NCI-H526 (cell line): ENCODE data around the gene YWHAE.
A peak's percentile ranks its signal among the peaks of the same experiment; 100 is the strongest.
"Not testable (repeated sequence)": the region's sequence is repeated elsewhere in the genome, so short reads cannot be mapped to it uniquely, and the experiment has no call there.

ENCODE experiments used
- DNase-seq, 2 experiments: peaks; one replicate each; lab custom pipeline; 2025; lab: John Stamatoyannopoulos, UW

YWHAE gene

GRCh38 chr17:1373707-1374237, 26.2 kb downstream of the YWHAE start:
- no peak for DNase-seq

- DNase-seq, result no peak
These were observed 27.4 kb downstream of the YWHAE start for GRCh38 chr17:1372618-1373017.

DNA sequence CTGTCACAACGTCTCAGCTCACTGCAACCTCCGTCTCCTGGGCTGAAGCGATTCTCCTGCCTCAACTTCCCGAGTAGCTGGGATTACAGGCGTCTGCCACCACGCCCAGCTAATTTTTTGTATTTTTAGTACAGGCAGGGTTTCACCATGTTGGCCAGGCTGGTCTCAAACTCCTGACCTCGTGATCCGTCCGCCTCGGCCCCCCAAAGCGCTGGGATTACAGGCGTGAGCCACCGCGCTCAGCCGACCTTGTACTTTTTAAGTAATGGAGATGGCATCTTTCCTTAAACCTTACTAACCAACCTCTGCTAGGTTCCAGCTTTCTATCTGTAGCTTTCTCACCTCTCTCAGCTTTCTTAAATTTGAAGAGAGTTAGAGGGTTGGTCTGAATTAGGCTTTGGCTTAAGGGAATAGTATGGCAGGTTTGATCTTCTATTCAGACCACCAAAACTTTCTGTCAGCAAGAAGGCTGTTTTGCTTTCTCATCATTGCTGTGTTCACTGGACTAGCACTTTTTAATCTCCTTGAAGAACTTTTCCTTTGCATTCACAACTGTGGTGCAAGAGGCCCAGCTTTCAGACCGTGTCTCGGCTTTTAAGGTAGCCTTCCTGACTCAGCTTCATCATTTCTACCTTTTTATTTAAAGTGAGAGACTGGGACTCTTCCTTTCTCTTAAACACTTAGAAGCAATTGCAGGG, 28.0 kb downstream of the YWHAE start:
- no peak for DNase-seq

DNA sequence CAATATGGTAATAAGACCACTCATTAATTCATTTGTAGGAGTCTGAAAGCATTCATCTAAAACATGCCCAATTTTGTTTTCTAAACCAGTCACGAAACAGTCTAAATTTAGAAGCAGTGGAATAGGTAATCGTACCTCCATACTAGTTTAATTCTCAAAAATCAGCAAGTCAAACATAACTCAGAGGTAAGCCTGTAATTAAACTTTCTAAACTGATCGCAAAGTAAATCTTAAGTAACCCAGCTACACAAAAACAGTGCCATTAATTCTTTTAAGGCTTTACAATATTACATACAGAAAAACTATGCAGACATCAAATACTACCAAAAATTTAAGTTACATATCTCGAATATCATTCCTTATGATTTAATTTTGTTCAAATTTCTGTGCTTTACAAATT, 31.4 kb downstream of the YWHAE start:
- DNase-seq, result no peak

GRCh38 chr17:1367351-1367745, 32.7 kb downstream of the YWHAE start:
- no peak for DNase-seq

DNA sequence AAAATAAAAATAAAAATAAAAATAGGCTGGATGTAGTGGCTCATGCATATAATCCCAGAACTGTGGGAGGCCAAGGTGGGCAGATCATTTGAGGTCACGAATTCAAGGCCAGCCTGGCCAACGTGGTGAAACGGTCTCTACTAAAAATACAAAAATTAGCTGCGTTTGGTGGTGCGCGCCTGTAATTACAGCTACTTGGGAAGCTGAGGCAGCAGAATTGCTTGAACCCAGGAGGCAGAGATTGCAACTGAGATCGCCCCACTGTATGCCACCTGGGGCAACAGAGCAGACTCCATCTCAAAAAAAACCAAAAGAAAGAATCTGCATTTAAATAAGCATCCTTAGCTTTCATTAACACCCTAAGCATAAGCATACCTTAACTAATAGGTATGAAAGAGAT, 33.8 kb downstream of the YWHAE start:
- no peak for DNase-seq

GRCh38 chr17:1365445-1366039, 34.5 kb downstream of the YWHAE start:
- DNase-seq, result peak; percentile 61 to 70

GRCh38 chr17:1362964-1363363, 37.1 kb downstream of the YWHAE start:
- DNase-seq, result no peak

DNA sequence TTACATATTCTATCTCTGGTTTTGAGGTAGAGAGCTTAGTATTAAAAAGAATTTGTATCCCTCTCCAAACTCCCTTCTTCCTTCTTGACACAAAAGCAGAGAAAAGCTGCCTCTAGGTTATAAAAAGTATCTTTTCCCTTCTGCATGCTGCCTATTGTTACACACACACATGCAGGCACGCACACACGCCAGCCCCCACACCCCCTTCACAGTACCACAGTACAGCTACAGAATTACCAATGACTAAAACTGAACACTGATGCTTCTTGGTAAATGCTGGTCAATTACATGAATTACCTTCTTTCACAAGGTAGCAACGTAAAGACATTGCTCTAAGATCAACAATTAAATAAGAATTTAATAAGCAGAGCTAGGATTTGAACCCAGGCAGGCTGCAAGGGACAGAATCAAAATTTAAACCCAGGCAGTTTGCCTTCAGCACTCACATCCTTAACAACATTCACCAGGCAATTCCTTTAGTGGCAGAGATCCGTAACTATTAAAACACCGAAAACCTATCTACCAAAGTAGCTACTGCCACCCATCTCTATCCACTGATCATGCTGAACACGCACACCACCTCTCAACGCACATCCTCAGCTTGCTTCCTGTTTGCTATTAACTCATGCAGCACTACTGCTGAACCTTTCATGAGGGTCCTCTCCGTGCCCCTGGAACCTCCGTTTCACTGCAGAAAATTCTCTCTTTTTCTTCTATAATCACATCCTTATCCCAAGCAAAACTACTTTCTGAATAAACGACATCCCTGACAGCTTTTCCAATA, 37.8 kb downstream of the YWHAE start:
- DNase-seq, result no peak

DNA sequence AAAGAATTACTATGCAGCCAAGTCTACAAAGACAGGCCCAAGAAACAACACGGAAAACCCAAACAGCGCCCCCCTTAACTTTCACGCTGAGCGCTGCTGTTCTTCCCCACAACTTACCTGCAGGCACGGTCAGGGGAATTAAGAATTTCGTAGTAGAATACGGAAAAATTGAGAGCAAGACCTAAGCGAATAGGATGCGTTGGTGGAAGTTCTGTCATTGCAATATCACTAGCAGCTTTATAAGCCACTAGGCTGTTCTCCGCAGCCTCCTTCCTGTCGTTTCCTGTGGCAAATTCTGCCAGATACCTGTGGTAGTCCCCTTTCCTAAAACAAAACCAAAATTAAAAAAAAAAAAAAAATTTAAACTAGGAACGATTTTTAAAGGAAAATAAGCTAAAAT, 39.0 kb downstream of the YWHAE start:
- no peak for DNase-seq

- not testable (repeated sequence) for DNase-seq
These were observed 39.7 kb downstream of the YWHAE start for GRCh38 chr17:1360315-1360714.

DNA sequence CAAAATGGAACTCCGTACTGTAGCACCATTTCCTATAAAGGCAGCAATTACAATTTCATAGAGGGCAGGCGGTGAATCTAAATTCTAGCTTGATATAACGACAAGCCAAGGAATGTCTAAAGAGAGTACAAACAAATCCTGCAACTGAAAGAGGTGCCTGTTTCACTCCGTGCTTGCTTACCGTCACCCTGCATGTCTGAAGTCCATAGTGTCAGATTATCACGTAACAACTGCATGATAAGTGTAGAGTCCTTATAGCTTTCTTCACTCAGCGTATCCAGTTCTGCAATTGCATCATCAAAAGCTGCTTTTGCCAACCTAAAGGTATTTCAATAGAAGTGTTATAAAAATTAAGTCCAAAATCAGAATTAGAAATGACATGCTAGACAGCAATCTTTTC, 46.0 kb downstream of the YWHAE start:
- DNase-seq, result no peak

DNA sequence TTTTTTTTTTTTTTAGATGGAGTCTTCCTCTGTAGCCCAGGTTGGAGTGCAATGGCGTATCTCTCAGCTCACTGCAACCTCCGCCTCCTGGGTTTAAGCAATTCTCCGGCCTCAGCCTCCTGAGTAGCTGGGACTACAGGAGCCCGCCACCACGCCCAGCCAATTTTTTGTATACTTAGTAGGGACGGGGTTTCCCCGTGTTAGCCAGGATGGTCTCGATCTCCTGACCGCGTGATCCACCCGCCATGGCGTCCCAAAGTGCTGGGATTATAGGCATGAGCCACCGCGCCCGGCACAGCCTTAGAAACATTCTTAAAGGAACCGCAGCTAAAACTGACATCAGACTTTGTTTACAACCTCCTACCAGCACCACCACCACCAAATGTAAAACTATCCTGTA, 47.5 kb downstream of the YWHAE start:
- not testable (repeated sequence) for DNase-seq

GRCh38 chr17:1351971-1352370, 48.1 kb downstream of the YWHAE start:
- no peak for DNase-seq

GRCh38 chr17:1351275-1351674, 48.7 kb downstream of the YWHAE start:
- no peak for DNase-seq

- no peak for DNase-seq
These were observed 52.3 kb downstream of the YWHAE start for GRCh38 chr17:1347589-1348323.

GRCh38 chr17:1344521-1344920, 55.5 kb downstream of the YWHAE start:
- no peak for DNase-seq

GRCh38 chr17:1343554-1343953, 56.5 kb downstream of the YWHAE start:
- no peak for DNase-seq

GRCh38 chr17:1340371-1340770, 59.7 kb downstream of the YWHAE start:
- DNase-seq, result no peak

- no peak for DNase-seq
These were observed 68.3 kb downstream of the YWHAE start for GRCh38 chr17:1331708-1332107.

GRCh38 chr17:1329745-1330343, 70.2 kb downstream of the YWHAE start:
- no peak for DNase-seq

DNA sequence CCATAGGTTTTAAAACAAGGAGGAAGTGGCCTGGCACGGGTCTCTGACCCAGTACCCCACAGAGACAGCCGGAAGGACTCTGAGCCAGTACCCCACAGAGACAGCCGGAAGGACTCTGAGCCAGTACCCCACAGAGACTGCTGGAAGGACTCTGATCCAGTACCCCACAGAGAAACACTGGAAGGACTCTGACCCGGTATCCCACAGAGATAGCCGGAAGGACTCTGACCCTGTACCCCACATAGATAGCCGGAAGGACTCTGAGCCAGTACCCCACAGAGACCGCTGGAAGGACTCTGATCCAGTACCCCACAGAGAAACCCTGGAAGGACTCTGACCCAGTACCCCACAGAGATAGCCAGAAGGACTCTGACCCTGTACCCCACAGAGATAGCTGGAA, 71.6 kb downstream of the YWHAE start:
- no peak for DNase-seq
